Mammary epithelial cell (primary cell): ENCODE data around the gene TOM1L2.

Experiments used
- CTCF ChIP-seq, 2 donors: IDR thresholded peaks in 1 of 2; conservative IDR thresholded peaks in 1 of 2; 2 replicates each; pipeline ENCODE4 v1.5.1; 2011 to 2012; ENCODE audit warnings: inconsistent platforms in 2 of 2, low read length in 2 of 2, mild to moderate bottlenecking in 2 of 2, control low read depth in 1 of 2, low read depth in 1 of 2; ENCODE audit not compliant: insufficient read depth in 1 of 2; ENCODE audit errors: extremely low read depth in 1 of 2
- EZH2 ChIP-seq: IDR thresholded peaks from 2 replicates; pipeline ENCODE4 v1.6.1; 2012; ENCODE audit warnings: low read length, inconsistent platforms, borderline replicate concordance

GRCh38 chr17:18000030-18000408 lies 27.8 kb upstream of the TOM1L2 start:
- TF ChIP-seq CTCF (conservative IDR thresholded peaks at IDR 0.05 in 1 of 2, IDR thresholded peaks at IDR 0.05 in 1 of 2; ENCODE audit: extremely low read depth in 1 of 2, insufficient read depth in 1 of 2, low read depth in 1 of 2, low read length in 2 of 2) (no peak), EZH2 (no peak)
